Kidney tubule cell (primary cell): ENCODE measurements around the gene KLRF2.

Experiments used
- DNase-seq: peaks from one replicate; pipeline ENCODE4 v3.0.0-alpha.2; 2018; ENCODE audit warnings: low spot score

The KLRF2 gene

GRCh38 chr12:9936591-9936990 is 55.3 kb downstream of the KLRF2 start:
- DNase-seq: no peak

- DNase-seq: no peak
Observed at GRCh38 chr12:9940375-9940774, 59.1 kb downstream of the KLRF2 start.

DNA sequence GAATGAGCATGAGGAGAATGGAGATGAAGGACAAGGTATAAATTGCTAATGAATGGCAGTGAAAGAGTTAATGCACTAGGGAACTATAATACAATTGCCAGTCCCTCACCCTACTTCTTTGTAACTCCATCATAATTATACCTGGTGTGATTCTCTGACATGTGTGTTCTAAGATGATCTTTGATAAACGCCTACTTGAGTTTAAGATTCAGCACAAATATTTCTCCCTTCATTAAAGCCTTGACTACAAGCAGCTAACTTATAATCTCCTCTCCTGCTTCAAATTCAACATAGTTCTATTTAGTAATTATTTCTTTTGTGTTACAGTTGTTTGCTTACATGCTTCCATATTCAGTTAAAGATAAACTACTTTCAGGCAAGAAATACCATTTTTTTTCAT is 60.5 kb downstream of the KLRF2 start:
- DNase-seq: no peak

DNA sequence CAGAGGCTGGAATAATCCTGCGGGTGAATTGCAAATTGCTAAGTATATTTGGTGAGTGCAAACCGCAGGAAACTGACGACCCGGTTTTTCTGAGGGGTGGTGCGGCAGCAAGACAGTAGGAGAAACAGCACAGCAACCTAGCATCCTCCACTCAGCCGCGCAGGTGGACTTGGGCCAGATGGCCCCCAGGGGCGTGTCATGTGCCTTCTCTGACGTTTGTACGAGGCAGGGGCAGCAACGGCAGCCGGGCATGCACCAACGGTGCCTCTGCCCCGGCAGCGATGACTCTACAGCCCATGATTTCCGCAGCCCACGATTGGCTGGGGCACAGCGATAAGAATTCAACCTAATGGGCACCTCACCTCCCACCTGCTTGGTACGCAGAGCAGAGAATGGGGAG is 62.0 kb downstream of the KLRF2 start:
- no peak for DNase-seq

- no peak for DNase-seq
Observed at GRCh38 chr12:9944391-9944790, 63.1 kb downstream of the KLRF2 start.
